ENCODE data around the gene CITED2. TPM values are rescaled to one million over a fixed set of nuclear protein-coding genes. Genes with fewer than 3 reads are reported as not detected.
A peak's percentile ranks its signal among the peaks of the same experiment; 100 is the strongest.
"Not testable (repeated sequence)": the region's sequence is repeated elsewhere in the genome, so short reads cannot be mapped to it uniquely, and the experiment has no call there.

Gene CITED2, protein sequence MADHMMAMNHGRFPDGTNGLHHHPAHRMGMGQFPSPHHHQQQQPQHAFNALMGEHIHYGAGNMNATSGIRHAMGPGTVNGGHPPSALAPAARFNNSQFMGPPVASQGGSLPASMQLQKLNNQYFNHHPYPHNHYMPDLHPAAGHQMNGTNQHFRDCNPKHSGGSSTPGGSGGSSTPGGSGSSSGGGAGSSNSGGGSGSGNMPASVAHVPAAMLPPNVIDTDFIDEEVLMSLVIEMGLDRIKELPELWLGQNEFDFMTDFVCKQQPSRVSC
- 10 to 100 TPM; 36.2 to 38.7 TPM for total RNA-seq

GRCh38 chr6:139374357-139375225 is at the start of gene CITED2:
TSS of gene CITED2 (minus strand) at chr6:139374648. CDS start at chr6:139373944, 704 bp downstream.
- Mint-ChIP-seq H3K4me1 (ENCODE audit: low read depth) (peaks cover 43% of the 10 kb centered on the region), H3K36me3 (ENCODE audit: low read depth) (peaks cover 36% of the 10 kb centered on the region)
- POLR2A ChIA-PET, result interaction anchor here (0.6 to 3.6 kb wide), 35 partner anchors 9 to 602 kb away, joined by 3 to 35 read pairs (median 4); partner anchors contain the start of genes ABRACL, CCDC28A, REPS1 and TXLNB

DNA sequence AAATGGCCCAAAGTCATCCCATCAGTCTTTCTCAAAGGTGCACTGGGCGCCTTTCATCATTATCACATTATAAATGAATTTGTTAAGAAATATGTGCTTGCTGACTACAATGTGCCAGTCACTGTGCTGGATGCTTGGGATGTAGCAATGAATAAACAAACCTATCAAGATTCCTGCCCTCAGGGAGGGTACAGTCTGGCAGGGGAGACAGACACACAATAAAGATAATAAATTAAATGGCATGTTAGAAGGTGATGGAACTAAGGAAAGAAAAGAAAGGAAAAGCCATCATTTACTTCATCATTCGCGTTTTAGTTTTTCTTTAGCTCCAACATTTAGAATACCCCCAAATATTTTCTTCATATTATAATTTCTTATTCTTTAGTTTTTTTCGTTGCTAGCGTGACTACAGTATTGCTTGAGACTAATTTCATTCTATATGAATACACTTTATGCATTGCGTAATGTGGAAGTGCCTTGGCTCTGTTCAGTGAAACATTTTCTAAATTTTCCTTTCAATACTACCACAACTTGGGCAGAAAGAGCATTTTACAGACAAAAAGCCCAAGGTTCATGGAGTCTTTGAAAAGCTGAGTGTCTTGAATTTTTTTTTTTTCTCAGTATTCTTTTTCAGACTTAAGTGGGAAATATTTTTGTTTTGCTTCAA is 48.7 kb upstream of the CITED2 start:
- no peak overlapping the region for H3K27ac Mint-ChIP-seq
- H3K4me3 Mint-ChIP-seq, result no peak overlapping the region

More at GRCh38 chr6:139374357-139375225, at the start of gene CITED2:
- peak within 1 kb of the TSS; percentile 100 for H3K27ac Mint-ChIP-seq
- peak; percentile 68 for ATAC-seq
- no peaks in the 10 kb centered on the region for H3K27me3 Mint-ChIP-seq (ENCODE audit: low read depth)
- DNase-seq, result peak; percentile 93
- peak within 1 kb of the TSS; percentile 99 for H3K4me3 Mint-ChIP-seq
- H3K9me3 Mint-ChIP-seq (ENCODE audit: insufficient read depth), result no peaks in the 10 kb centered on the region
- CTCF ChIA-PET, result interaction anchor here (0.6 to 6.8 kb wide), 13 partner anchors 9 to 559 kb away, joined by 3 to 110 read pairs (median 6); partner anchors contain the start of gene TXLNB

GRCh38 chr6:139422105-139423036 is 47.9 kb upstream of the CITED2 start:
- no peak overlapping the region for H3K4me3 Mint-ChIP-seq
- H3K36me3 Mint-ChIP-seq (ENCODE audit: low read depth), result no peaks in the 10 kb centered on the region
- CTCF ChIA-PET, result no interaction called here
- DNase-seq (no peak), ATAC-seq (no peak)
- H3K27ac Mint-ChIP-seq, result no peak overlapping the region
- no peaks in the 10 kb centered on the region for H3K4me1 Mint-ChIP-seq (ENCODE audit: low read depth)
- H3K27me3 Mint-ChIP-seq (ENCODE audit: low read depth), result peaks cover 21% of the 10 kb centered on the region
- POLR2A ChIA-PET, result interaction anchor here (0.8 kb wide), 1 partner anchor 177 kb away, joined by 3 read pairs; no protein-coding TSS in a partner anchor
- no peaks in the 10 kb centered on the region for H3K9me3 Mint-ChIP-seq (ENCODE audit: insufficient read depth)

More for the DNA sequence above, 48.7 kb upstream of the CITED2 start:
- H3K27me3 Mint-ChIP-seq (ENCODE audit: low read depth), result peaks cover 21% of the 10 kb centered on the region
- DNase-seq, result no peak
- no peaks in the 10 kb centered on the region for H3K9me3 Mint-ChIP-seq (ENCODE audit: insufficient read depth)
- no peaks in the 10 kb centered on the region for H3K4me1 Mint-ChIP-seq (ENCODE audit: low read depth)
- ATAC-seq, result no peak
- POLR2A ChIA-PET, result no interaction called here
- CTCF ChIA-PET, result no interaction called here
- H3K36me3 Mint-ChIP-seq (ENCODE audit: low read depth), result no peaks in the 10 kb centered on the region

DNA sequence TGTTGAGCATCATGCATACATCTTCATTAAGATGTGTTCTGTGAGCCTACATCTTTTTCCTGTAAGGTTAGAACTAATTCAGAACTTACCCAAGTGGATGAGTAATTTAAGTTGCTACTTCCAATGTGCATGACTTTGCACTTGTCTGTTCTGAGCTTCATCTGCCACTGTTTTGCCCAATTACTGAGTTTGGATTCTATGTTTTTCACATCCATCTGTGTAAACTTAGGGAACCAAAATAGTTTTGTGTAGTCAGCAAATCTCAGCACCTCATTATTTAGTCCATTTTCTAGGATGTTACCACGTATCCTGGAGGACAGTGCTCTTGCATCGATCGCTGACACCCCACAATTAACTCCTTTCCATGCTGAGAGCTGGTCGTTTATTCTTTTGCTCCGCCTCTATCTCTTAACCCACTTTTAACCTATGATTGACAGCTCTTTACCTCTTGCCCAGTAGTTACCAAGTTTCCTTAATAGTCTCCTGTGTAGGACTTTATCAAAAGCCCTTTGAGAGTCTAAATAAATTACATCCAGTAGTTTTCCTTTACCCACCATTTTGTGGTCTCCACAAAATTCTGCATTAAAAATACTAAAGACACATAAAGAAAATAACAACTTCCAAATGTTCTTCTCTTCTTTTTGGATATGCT is 44.2 kb upstream of the CITED2 start:
- peaks cover 17% of the 10 kb centered on the region for H3K27me3 Mint-ChIP-seq (ENCODE audit: low read depth)
- no peaks in the 10 kb centered on the region for H3K4me1 Mint-ChIP-seq (ENCODE audit: low read depth)
- ChIA-PET POLR2A (no interaction called here), CTCF (no interaction called here)
- no peak overlapping the region for H3K27ac Mint-ChIP-seq
- ATAC-seq (no peak), DNase-seq (no peak)
- H3K4me3 Mint-ChIP-seq, result no peak overlapping the region
- H3K36me3 Mint-ChIP-seq (ENCODE audit: low read depth), result no peaks in the 10 kb centered on the region
- no peaks in the 10 kb centered on the region for H3K9me3 Mint-ChIP-seq (ENCODE audit: insufficient read depth)

- no peak overlapping the region for H3K4me3 Mint-ChIP-seq
- CTCF ChIA-PET, result no interaction called here
- ATAC-seq, result no peak
- POLR2A ChIA-PET, result no interaction called here
- H3K9me3 Mint-ChIP-seq (ENCODE audit: insufficient read depth), result no peaks in the 10 kb centered on the region
- H3K36me3 Mint-ChIP-seq (ENCODE audit: low read depth), result no peaks in the 10 kb centered on the region
- H3K27me3 Mint-ChIP-seq (ENCODE audit: low read depth), result peaks cover 14% of the 10 kb centered on the region
- H3K27ac Mint-ChIP-seq, result no peak overlapping the region
- H3K4me1 Mint-ChIP-seq (ENCODE audit: low read depth), result no peaks in the 10 kb centered on the region
- DNase-seq, result no peak
These were observed 41.7 kb upstream of the CITED2 start for GRCh38 chr6:139416146-139416545.

DNA sequence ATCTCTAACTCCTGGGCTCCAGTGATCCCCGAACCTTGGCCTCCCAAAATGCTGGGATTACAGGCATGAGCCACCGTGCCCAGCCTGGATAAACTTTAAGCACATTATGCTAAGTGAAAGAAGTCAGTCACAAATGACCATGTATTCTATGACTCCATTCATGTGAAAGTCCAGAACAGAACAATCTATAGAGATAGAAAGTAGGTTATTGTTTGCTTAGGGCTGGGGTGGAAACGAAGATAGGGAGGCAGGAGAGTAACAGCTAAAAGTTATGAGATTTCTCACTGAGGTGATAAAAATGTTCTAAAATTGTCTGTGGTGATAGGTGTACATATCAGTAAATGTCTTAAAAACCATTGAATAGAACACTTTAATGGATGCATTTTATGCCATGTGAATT is 40.9 kb upstream of the CITED2 start:
- CTCF ChIA-PET, result no interaction called here

DNA sequence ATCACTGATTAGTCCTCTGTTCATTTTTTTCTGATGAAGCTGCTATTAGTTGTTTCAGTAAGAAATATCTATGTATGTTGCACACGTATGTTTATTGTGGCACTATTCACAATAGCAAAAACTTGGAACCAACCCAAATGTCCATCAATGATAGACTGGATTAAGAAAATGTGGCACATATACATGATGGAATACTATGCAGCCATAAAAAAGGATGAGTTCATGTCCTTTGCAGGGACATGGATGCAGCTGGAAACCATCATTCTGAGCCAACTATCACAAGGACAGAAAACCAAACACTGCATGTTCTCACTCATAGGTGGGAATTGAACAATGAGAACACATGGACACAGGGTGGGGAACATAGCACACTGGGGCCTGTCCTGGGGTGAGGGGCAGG is 37.7 kb upstream of the CITED2 start:
- H3K9me3 Mint-ChIP-seq (ENCODE audit: insufficient read depth); H3K4me3 Mint-ChIP-seq; H3K36me3 Mint-ChIP-seq (ENCODE audit: low read depth); POLR2A ChIA-PET; H3K4me1 Mint-ChIP-seq (ENCODE audit: low read depth); DNase-seq; ATAC-seq; H3K27ac Mint-ChIP-seq: not testable (repeated sequence)
- peaks cover 12% of the 10 kb centered on the region for H3K27me3 Mint-ChIP-seq (ENCODE audit: low read depth)
- CTCF ChIA-PET, result interaction anchor here (1.4 kb wide), 1 partner anchor 14 kb away, joined by 3 read pairs; no protein-coding TSS in a partner anchor

More for the DNA sequence above, 40.9 kb upstream of the CITED2 start:
- peaks cover 14% of the 10 kb centered on the region for H3K27me3 Mint-ChIP-seq (ENCODE audit: low read depth)
- DNase-seq (no peak), ATAC-seq (no peak)
- H3K4me1 Mint-ChIP-seq (ENCODE audit: low read depth), result no peaks in the 10 kb centered on the region
- H3K36me3 Mint-ChIP-seq (ENCODE audit: low read depth), result no peaks in the 10 kb centered on the region
- no peak overlapping the region for H3K27ac Mint-ChIP-seq
- H3K4me3 Mint-ChIP-seq, result no peak overlapping the region
- H3K9me3 Mint-ChIP-seq (ENCODE audit: insufficient read depth), result no peaks in the 10 kb centered on the region
- POLR2A ChIA-PET, result no interaction called here

DNA sequence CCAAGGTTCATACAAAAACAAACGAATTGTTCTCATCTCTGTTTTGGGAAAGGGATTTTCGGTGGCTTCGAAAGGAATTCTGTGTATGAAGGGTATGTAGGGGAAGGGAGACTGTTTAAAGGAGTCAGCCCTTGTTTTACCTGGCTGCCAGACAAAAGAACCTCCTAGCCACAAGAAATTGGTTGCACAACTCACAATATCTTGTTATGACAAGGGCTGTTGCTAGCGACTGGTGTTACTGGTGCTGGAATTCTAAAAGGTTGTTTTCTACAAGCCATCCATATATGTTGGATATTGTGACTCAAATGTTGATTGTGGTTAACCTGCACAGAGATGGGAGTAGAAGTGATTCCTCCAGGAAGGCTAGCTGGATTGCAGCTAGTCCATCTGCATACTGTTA is 34.6 kb upstream of the CITED2 start:
- no peak overlapping the region for H3K4me3 Mint-ChIP-seq
- no peaks in the 10 kb centered on the region for H3K27me3 Mint-ChIP-seq (ENCODE audit: low read depth)
- H3K9me3 Mint-ChIP-seq (ENCODE audit: insufficient read depth), result no peaks in the 10 kb centered on the region
- no peak overlapping the region for H3K27ac Mint-ChIP-seq
- DNase-seq (no peak), ATAC-seq (no peak)
- ChIA-PET CTCF (no interaction called here), POLR2A (no interaction called here)
- H3K4me1 Mint-ChIP-seq (ENCODE audit: low read depth), result no peaks in the 10 kb centered on the region
- H3K36me3 Mint-ChIP-seq (ENCODE audit: low read depth), result no peaks in the 10 kb centered on the region

- Mint-ChIP-seq H3K4me1 (ENCODE audit: low read depth) (no peaks in the 10 kb centered on the region), H3K27me3 (ENCODE audit: low read depth) (no peaks in the 10 kb centered on the region), H3K36me3 (ENCODE audit: low read depth) (no peaks in the 10 kb centered on the region), H3K9me3 (ENCODE audit: insufficient read depth) (no peaks in the 10 kb centered on the region), H3K27ac (no peak overlapping the region), H3K4me3 (no peak overlapping the region)
- ATAC-seq (no peak), DNase-seq (no peak)
- ChIA-PET CTCF (no interaction called here), POLR2A (no interaction called here)
These were observed 33.3 kb upstream of the CITED2 start for GRCh38 chr6:139407718-139408222.

- ChIA-PET CTCF (no interaction called here), POLR2A (no interaction called here)
- Mint-ChIP-seq H3K27ac (no peak overlapping the region), H3K4me3 (no peak overlapping the region), H3K4me1 (ENCODE audit: low read depth) (no peaks in the 10 kb centered on the region), H3K36me3 (ENCODE audit: low read depth) (no peaks in the 10 kb centered on the region), H3K9me3 (ENCODE audit: insufficient read depth) (no peaks in the 10 kb centered on the region), H3K27me3 (ENCODE audit: low read depth) (no peaks in the 10 kb centered on the region)
- no peak for DNase-seq
- no peak for ATAC-seq
These were observed 32.3 kb upstream of the CITED2 start for GRCh38 chr6:139406577-139407343.
